GM23338 (cell line): Measurements from ENCODE around the gene GAK.

ENCODE experiments used
- CREB1 ChIP-seq: fragments of 250-450 bp; sonication (Bioruptor Pico); IDR thresholded peaks from 2 replicates; pipeline ENCODE4 v1.5.0; 2020; ENCODE audit warnings: low read depth, mild to moderate bottlenecking, moderate library complexity
- EZH2 ChIP-seq: fragments of 200-600 bp; sonication (generic); IDR thresholded peaks from one replicate; pipeline ENCODE4 v1.8.0; 2017; ENCODE audit warnings: antibody characterized with exemption, mild to moderate bottlenecking, low read depth; ENCODE audit not compliant: unreplicated experiment
- EZH2phosphoT487 ChIP-seq: fragments of 200-600 bp; sonication (generic); IDR thresholded peaks from one replicate; pipeline ENCODE4 v1.8.1; 2018; ENCODE audit warnings: antibody characterized with exemption; ENCODE audit not compliant: unreplicated experiment
- JUNB ChIP-seq: IDR thresholded peaks from one replicate; pipeline ENCODE4 v1.6.1; 2016; ENCODE audit warnings: antibody characterized with exemption; ENCODE audit not compliant: unreplicated experiment
- POLR2AphosphoS5 ChIP-seq: IDR thresholded peaks from 2 replicates; pipeline ENCODE4 v1.6.1; 2016; ENCODE audit warnings: antibody characterized with exemption, low read depth
- STAT1 ChIP-seq: IDR thresholded peaks from one replicate; pipeline ENCODE4 v1.6.1; 2016; ENCODE audit warnings: antibody characterized with exemption; ENCODE audit not compliant: unreplicated experiment
- ZNF114 ChIP-seq: fragments of 250-450 bp; sonication (Bioruptor Pico); IDR thresholded peaks from 2 replicates; pipeline ENCODE4 v1.5.0; 2020; ENCODE audit warnings: mild to moderate bottlenecking, moderate library complexity
- ZNF331 ChIP-seq: fragments of 250-450 bp; sonication (Bioruptor Pico); IDR thresholded peaks from 2 replicates; pipeline ENCODE4 v1.5.0; 2020; ENCODE audit warnings: low read depth, mild to moderate bottlenecking, moderate library complexity
- TF ChIP-seq, protein P1 (sequence below), 2 experiments: fragments of 200-600 bp in 1 of 2; sonication (generic) in 1 of 2; conservative IDR thresholded peaks; 2 replicates each; pipeline versions ENCODE4 v1.5.1 to v1.6.1; 2016 to 2017; ENCODE audit warnings: antibody characterized with exemption in 2 of 2, low read depth in 2 of 2, mild to moderate bottlenecking in 2 of 2, moderate library complexity in 1 of 2
- TF ChIP-seq, protein P2 (sequence below): IDR thresholded peaks from one replicate; pipeline ENCODE4 v1.6.1; 2018; ENCODE audit warnings: antibody characterized with exemption; ENCODE audit not compliant: unreplicated experiment
- TF ChIP-seq, protein P3 (sequence below): IDR thresholded peaks from 2 replicates; pipeline ENCODE4 v1.6.1; 2016; ENCODE audit warnings: antibody characterized with exemption

DNA sequence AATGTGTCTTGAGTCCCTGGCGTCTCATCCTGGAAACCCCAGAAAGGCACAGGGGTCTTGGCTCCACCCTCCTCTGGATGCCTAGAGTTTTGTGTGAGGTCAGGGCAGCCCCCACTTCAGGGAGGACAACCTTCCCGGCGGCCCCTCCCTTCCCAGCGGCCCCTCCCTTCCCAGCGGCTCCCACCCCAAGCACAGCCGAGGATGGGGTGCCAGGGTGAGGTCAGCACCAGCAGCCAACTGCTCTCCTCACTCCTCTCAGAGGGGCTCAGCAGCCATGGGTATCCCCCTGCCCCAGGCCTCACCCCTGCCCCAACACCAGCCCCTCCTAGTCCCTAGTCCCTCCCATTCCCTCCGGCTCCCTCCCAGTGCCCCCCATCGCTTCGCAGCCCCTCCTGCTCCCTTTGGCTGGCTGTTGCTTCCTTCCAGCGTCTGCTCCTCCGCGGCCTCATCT lies 23.8 kb upstream of the GAK start:
- TF ChIP-seq, protein P1, sequence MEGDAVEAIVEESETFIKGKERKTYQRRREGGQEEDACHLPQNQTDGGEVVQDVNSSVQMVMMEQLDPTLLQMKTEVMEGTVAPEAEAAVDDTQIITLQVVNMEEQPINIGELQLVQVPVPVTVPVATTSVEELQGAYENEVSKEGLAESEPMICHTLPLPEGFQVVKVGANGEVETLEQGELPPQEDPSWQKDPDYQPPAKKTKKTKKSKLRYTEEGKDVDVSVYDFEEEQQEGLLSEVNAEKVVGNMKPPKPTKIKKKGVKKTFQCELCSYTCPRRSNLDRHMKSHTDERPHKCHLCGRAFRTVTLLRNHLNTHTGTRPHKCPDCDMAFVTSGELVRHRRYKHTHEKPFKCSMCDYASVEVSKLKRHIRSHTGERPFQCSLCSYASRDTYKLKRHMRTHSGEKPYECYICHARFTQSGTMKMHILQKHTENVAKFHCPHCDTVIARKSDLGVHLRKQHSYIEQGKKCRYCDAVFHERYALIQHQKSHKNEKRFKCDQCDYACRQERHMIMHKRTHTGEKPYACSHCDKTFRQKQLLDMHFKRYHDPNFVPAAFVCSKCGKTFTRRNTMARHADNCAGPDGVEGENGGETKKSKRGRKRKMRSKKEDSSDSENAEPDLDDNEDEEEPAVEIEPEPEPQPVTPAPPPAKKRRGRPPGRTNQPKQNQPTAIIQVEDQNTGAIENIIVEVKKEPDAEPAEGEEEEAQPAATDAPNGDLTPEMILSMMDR (conservative IDR thresholded peaks at IDR 0.05; ENCODE audit: low read depth in 2 of 2), result no peak
- TF ChIP-seq EZH2phosphoT487 (no peak), CREB1 (CRISPR knock-in tag) (no peak), STAT1 (no peak), POLR2AphosphoS5 (no peak), ZNF331 (CRISPR knock-in tag) (no peak), EZH2 (no peak), ZNF114 (no peak), JUNB (no peak)
- TF ChIP-seq, protein P2, sequence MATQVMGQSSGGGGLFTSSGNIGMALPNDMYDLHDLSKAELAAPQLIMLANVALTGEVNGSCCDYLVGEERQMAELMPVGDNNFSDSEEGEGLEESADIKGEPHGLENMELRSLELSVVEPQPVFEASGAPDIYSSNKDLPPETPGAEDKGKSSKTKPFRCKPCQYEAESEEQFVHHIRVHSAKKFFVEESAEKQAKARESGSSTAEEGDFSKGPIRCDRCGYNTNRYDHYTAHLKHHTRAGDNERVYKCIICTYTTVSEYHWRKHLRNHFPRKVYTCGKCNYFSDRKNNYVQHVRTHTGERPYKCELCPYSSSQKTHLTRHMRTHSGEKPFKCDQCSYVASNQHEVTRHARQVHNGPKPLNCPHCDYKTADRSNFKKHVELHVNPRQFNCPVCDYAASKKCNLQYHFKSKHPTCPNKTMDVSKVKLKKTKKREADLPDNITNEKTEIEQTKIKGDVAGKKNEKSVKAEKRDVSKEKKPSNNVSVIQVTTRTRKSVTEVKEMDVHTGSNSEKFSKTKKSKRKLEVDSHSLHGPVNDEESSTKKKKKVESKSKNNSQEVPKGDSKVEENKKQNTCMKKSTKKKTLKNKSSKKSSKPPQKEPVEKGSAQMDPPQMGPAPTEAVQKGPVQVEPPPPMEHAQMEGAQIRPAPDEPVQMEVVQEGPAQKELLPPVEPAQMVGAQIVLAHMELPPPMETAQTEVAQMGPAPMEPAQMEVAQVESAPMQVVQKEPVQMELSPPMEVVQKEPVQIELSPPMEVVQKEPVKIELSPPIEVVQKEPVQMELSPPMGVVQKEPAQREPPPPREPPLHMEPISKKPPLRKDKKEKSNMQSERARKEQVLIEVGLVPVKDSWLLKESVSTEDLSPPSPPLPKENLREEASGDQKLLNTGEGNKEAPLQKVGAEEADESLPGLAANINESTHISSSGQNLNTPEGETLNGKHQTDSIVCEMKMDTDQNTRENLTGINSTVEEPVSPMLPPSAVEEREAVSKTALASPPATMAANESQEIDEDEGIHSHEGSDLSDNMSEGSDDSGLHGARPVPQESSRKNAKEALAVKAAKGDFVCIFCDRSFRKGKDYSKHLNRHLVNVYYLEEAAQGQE, result no peak
- TF ChIP-seq, protein P3, sequence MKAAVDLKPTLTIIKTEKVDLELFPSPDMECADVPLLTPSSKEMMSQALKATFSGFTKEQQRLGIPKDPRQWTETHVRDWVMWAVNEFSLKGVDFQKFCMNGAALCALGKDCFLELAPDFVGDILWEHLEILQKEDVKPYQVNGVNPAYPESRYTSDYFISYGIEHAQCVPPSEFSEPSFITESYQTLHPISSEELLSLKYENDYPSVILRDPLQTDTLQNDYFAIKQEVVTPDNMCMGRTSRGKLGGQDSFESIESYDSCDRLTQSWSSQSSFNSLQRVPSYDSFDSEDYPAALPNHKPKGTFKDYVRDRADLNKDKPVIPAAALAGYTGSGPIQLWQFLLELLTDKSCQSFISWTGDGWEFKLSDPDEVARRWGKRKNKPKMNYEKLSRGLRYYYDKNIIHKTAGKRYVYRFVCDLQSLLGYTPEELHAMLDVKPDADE, result no peak
